GM23338 (cell line): ENCODE results near the gene EXD3. TPM values are rescaled to one million over a fixed set of nuclear protein-coding genes. Genes with fewer than 3 reads are reported as not detected.
A peak's percentile ranks its signal among the peaks of the same experiment; 100 is the strongest.

Source experiments
- ATAC-seq: fragments of 200-7000 bp; cut with Tn5 transposase; 3 replicates; pipeline ENCODE4 v1.9.1; 2020
- DNase-seq: peaks from one replicate; pipeline ENCODE4 v3.0.0-alpha.2; 2015; ENCODE audit warnings: low spot score
- H2AFZ ChIP-seq: fragments of 200-600 bp; sonication (generic); 2 replicates; pipeline ENCODE4 v1.8.0; 2016; ENCODE audit warnings: antibody characterized with exemption, mild to moderate bottlenecking, moderate library complexity
- H3F3A ChIP-seq: fragments of 200-600 bp; sonication (generic); replicated peaks from 2 replicates; pipeline ENCODE4 v1.8.0; 2017; ENCODE audit warnings: antibody characterized with exemption, mixed run types, low read depth
- H3K27ac ChIP-seq: fragments of 200-600 bp; sonication (generic); 2 replicates; pipeline ENCODE4 v1.6.1; 2016; ENCODE audit warnings: low read depth
- H3K27me3 ChIP-seq: fragments of 200-600 bp; sonication (generic); 2 replicates; pipeline ENCODE4 v1.8.0; 2016; ENCODE audit warnings: mild to moderate bottlenecking, mixed run types, moderate library complexity; ENCODE audit not compliant: insufficient read depth
- H3K36me3 ChIP-seq: fragments of 200-600 bp; sonication (generic); 2 replicates; pipeline ENCODE4 v1.8.0; 2016; ENCODE audit warnings: mild to moderate bottlenecking; ENCODE audit not compliant: insufficient read depth
- H3K4me1 ChIP-seq: fragments of 200-600 bp; sonication (generic); 2 replicates; pipeline ENCODE4 v1.8.0; 2016; ENCODE audit warnings: mild to moderate bottlenecking, moderate library complexity; ENCODE audit not compliant: insufficient read depth
- H3K4me2 ChIP-seq: fragments of 200-600 bp; sonication (generic); 2 replicates; pipeline ENCODE4 v1.7.1; 2017; ENCODE audit warnings: mixed run types
- H3K4me3 ChIP-seq: fragments of 200-600 bp; sonication (generic); 2 replicates; pipeline ENCODE4 v1.6.1; 2016; ENCODE audit warnings: mixed run types
- H3K79me2 ChIP-seq: fragments of 200-600 bp; sonication (generic); replicated peaks from 2 replicates; pipeline ENCODE4 v1.8.0; 2017; ENCODE audit warnings: mild to moderate bottlenecking; ENCODE audit not compliant: insufficient read depth
- H3K9me2 ChIP-seq: fragments of 200-600 bp; sonication (generic); 2 replicates; pipeline ENCODE4 v1.8.0; 2017; ENCODE audit not compliant: insufficient read depth
- H4K20me1 ChIP-seq: fragments of 200-600 bp; sonication (generic); replicated peaks from 2 replicates; pipeline ENCODE4 v1.8.0; 2017; ENCODE audit warnings: mild to moderate bottlenecking; ENCODE audit not compliant: insufficient read depth
- H3K27ac Mint-ChIP-seq: 2 replicates; pipeline ENCODE4 v1.8.0; 2020; ENCODE audit warnings: inconsistent platforms, mild to moderate bottlenecking, moderate library complexity, mixed read lengths
- H3K27me3 Mint-ChIP-seq: 3 replicates; pipeline ENCODE4 v1.8.0; 2022; ENCODE audit warnings: low read depth, mild to moderate bottlenecking, moderate library complexity, mixed read lengths, inconsistent platforms; ENCODE audit not compliant: insufficient read depth, poor library complexity
- H3K36me3 Mint-ChIP-seq: 3 replicates; pipeline ENCODE4 v1.8.0; 2021; ENCODE audit warnings: low read depth, mild to moderate bottlenecking, inconsistent platforms, moderate library complexity, mixed read lengths
- H3K4me1 Mint-ChIP-seq: 3 replicates; pipeline ENCODE4 v1.8.0; 2020; ENCODE audit warnings: mild to moderate bottlenecking, inconsistent platforms, mixed read lengths
- H3K4me3 Mint-ChIP-seq: 3 replicates; pipeline ENCODE4 v1.8.0; 2021; ENCODE audit warnings: moderate library complexity, mild to moderate bottlenecking, inconsistent platforms, mixed read lengths
- H3K9me3 Mint-ChIP-seq: 3 replicates; pipeline ENCODE4 v1.8.0; 2020; ENCODE audit warnings: moderate library complexity, mild to moderate bottlenecking, inconsistent platforms, mixed read lengths
- polyA plus RNA-seq: library from polyadenylated mRNA; unstranded; fragments of >200 nt; fragmentation: Nextera tagmentation; extraction: Ambion mirVana; gene quantifications from 2 replicates; pipeline ENCODE4 v1.2.1, GENCODE V29; 2016
- total RNA-seq: library from RNA; depleted of rRNA; stranded (reverse); fragments of >200 nt; shearing (Covaris generic); gene quantifications from 2 replicates; pipeline ENCODE4 v1.2.3, GENCODE V29; 2014
- TF ChIP-seq, protein P1 (sequence below), 2 experiments: fragments of 200-600 bp in 1 of 2; sonication (generic) in 1 of 2; conservative IDR thresholded peaks; 2 replicates each; pipeline versions ENCODE4 v1.5.1 to v1.6.1; 2016 to 2017; ENCODE audit warnings: antibody characterized with exemption in 2 of 2, low read depth in 2 of 2, mild to moderate bottlenecking in 2 of 2, moderate library complexity in 1 of 2
- TF ChIP-seq, protein P2 (sequence below): fragments of 250-450 bp; sonication (Bioruptor Pico); IDR thresholded peaks from 2 replicates; pipeline ENCODE4 v1.5.0; 2020; ENCODE audit warnings: mild to moderate bottlenecking, moderate library complexity

Gene EXD3
- total and polyA plus RNA-seq, 2 experiments from 2014 or later, result 3.6 to 9.7 TPM

DNA sequence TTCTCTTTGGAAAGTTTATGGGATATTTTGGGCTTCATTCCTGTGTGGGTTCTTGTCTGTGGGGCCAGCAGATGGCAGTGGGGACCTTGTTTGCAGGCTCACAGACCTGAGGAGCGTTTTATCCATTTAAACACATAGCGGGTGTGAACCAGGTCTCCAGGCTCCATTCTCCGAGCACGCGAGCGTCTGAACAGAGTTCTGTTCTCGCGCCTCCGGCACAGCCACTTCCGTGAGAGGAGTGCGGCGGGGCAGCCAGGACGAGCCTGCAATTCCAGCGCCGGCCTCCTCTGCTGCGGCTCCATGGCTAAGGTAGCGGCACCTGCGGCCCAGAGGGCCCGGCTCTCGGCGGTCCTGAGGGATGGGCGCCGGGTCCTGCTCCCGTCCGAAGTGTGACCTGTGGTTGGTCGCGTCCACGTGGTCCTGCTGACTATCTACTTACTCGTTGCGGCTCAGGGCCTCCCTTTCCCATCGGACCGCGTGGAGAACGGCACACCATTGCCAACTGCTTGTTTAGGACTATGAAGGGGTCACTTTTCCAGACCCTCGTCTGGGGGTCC lies 128.2 kb downstream of the EXD3 start:
- Histone ChIP-seq H3K9me2 (no peaks in the 10 kb centered on the region), H3K27me3 (peaks cover 29% of the 10 kb centered on the region), H3F3A (peaks cover 26% of the 10 kb centered on the region), H3K4me1 (peaks cover 29% of the 10 kb centered on the region), H4K20me1 (peaks cover 11% of the 10 kb centered on the region), H3K36me3 (no peaks in the 10 kb centered on the region), H2AFZ (peak overlapping the region; percentile 89), H3K4me2 (peak overlapping the region; percentile 78), H3K27ac (no peak overlapping the region), H3K4me3 (peak overlapping the region; percentile 55; the same call in 1 of the 2 replicates), H3K79me2 (no peaks in the 10 kb centered on the region)
- Mint-ChIP-seq H3K36me3 (peaks cover under 1% of the 10 kb centered on the region; the same call in 2 of the 3 replicates), H3K27me3 (peaks cover 23% of the 10 kb centered on the region), H3K27ac (no peak overlapping the region), H3K4me1 (peaks cover 34% of the 10 kb centered on the region), H3K9me3 (peaks cover 9% of the 10 kb centered on the region), H3K4me3 (peak overlapping the region; percentile 60)
- DNase-seq (peak; percentile 74), ATAC-seq (peak; percentile 26)
- TF ChIP-seq, protein P1, sequence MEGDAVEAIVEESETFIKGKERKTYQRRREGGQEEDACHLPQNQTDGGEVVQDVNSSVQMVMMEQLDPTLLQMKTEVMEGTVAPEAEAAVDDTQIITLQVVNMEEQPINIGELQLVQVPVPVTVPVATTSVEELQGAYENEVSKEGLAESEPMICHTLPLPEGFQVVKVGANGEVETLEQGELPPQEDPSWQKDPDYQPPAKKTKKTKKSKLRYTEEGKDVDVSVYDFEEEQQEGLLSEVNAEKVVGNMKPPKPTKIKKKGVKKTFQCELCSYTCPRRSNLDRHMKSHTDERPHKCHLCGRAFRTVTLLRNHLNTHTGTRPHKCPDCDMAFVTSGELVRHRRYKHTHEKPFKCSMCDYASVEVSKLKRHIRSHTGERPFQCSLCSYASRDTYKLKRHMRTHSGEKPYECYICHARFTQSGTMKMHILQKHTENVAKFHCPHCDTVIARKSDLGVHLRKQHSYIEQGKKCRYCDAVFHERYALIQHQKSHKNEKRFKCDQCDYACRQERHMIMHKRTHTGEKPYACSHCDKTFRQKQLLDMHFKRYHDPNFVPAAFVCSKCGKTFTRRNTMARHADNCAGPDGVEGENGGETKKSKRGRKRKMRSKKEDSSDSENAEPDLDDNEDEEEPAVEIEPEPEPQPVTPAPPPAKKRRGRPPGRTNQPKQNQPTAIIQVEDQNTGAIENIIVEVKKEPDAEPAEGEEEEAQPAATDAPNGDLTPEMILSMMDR (conservative IDR thresholded peaks at IDR 0.05; ENCODE audit: low read depth in 2 of 2), result peak; percentile 26 to 51; a peak in 2 of 4 replicates
- TF ChIP-seq, protein P2, sequence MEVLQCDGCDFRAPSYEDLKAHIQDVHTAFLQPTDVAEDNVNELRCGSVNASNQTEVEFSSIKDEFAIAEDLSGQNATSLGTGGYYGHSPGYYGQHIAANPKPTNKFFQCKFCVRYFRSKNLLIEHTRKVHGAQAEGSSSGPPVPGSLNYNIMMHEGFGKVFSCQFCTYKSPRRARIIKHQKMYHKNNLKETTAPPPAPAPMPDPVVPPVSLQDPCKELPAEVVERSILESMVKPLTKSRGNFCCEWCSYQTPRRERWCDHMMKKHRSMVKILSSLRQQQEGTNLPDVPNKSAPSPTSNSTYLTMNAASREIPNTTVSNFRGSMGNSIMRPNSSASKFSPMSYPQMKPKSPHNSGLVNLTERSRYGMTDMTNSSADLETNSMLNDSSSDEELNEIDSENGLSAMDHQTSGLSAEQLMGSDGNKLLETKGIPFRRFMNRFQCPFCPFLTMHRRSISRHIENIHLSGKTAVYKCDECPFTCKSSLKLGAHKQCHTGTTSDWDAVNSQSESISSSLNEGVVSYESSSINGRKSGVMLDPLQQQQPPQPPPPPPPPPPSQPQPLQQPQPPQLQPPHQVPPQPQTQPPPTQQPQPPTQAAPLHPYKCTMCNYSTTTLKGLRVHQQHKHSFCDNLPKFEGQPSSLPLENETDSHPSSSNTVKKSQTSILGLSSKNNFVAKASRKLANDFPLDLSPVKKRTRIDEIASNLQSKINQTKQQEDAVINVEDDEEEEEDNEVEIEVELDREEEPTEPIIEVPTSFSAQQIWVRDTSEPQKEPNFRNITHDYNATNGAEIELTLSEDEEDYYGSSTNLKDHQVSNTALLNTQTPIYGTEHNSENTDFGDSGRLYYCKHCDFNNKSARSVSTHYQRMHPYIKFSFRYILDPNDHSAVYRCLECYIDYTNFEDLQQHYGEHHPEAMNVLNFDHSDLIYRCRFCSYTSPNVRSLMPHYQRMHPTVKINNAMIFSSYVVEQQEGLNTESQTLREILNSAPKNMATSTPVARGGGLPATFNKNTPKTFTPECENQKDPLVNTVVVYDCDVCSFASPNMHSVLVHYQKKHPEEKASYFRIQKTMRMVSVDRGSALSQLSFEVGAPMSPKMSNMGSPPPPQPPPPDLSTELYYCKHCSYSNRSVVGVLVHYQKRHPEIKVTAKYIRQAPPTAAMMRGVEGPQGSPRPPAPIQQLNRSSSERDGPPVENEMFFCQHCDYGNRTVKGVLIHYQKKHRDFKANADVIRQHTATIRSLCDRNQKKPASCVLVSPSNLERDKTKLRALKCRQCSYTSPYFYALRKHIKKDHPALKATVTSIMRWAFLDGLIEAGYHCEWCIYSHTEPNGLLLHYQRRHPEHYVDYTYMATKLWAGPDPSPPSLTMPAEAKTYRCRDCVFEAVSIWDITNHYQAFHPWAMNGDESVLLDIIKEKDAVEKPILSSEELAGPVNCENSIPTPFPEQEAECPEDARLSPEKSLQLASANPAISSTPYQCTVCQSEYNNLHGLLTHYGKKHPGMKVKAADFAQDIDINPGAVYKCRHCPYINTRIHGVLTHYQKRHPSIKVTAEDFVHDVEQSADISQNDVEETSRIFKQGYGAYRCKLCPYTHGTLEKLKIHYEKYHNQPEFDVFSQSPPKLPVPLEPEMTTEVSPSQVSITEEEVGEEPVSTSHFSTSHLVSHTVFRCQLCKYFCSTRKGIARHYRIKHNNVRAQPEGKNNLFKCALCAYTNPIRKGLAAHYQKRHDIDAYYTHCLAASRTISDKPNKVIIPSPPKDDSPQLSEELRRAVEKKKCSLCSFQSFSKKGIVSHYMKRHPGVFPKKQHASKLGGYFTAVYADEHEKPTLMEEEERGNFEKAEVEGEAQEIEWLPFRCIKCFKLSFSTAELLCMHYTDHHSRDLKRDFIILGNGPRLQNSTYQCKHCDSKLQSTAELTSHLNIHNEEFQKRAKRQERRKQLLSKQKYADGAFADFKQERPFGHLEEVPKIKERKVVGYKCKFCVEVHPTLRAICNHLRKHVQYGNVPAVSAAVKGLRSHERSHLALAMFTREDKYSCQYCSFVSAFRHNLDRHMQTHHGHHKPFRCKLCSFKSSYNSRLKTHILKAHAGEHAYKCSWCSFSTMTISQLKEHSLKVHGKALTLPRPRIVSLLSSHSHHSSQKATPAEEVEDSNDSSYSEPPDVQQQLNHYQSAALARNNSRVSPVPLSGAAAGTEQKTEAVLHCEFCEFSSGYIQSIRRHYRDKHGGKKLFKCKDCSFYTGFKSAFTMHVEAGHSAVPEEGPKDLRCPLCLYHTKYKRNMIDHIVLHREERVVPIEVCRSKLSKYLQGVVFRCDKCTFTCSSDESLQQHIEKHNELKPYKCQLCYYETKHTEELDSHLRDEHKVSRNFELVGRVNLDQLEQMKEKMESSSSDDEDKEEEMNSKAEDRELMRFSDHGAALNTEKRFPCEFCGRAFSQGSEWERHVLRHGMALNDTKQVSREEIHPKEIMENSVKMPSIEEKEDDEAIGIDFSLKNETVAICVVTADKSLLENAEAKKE (CRISPR knock-in tag), result no peak
